Stimulated activated CD8-positive, alpha-beta memory T cell treated with anti-CD3 and anti-CD28 coated beads, Interleukin-4, amount 100 ng/mL, for 1 hour (primary cell): ENCODE measurements around the gene CSRP2.

Source experiments
- DNase-seq, 2 donors: peaks; one replicate each; pipeline ENCODE4 v3.0.0-alpha.2; 2020; ENCODE audit warnings: low read depth in 2 of 2, low spot score in 1 of 2

CSRP2 gene

GRCh38 chr12:76863837-76864236 is 15.0 kb downstream of the CSRP2 start:
- DNase-seq: no peak

GRCh38 chr12:76863005-76863670 is 15.7 kb downstream of the CSRP2 start:
- DNase-seq: no peak

GRCh38 chr12:76860256-76860655 is 18.6 kb downstream of the CSRP2 start:
- no peak for DNase-seq

- DNase-seq: no peak
Measured at GRCh38 chr12:76859611-76860010, 19.2 kb downstream of the CSRP2 start.

GRCh38 chr12:76856018-76856644 is 22.7 kb downstream of the CSRP2 start:
- DNase-seq: no peak

GRCh38 chr12:76855271-76855670 is 23.5 kb downstream of the CSRP2 start:
- DNase-seq: no peak

GRCh38 chr12:76852106-76852505 is 26.7 kb downstream of the CSRP2 start:
- no peak for DNase-seq

- DNase-seq: no peak
Measured at GRCh38 chr12:76848132-76848531, 30.7 kb downstream of the CSRP2 start.

- DNase-seq: no peak
Measured at GRCh38 chr12:76847260-76847659, 31.6 kb downstream of the CSRP2 start.

GRCh38 chr12:76836633-76837032 is 42.2 kb downstream of the CSRP2 start:
- DNase-seq: no peak

- no peak for DNase-seq
Measured at GRCh38 chr12:76830436-76830835, 48.4 kb downstream of the CSRP2 start.

GRCh38 chr12:76820888-76821482 is 57.8 kb downstream of the CSRP2 start:
- DNase-seq: no peak

- DNase-seq: no peak
Measured at GRCh38 chr12:76813972-76814371, 64.8 kb downstream of the CSRP2 start.

GRCh38 chr12:76813265-76813664 is 65.6 kb downstream of the CSRP2 start:
- no peak for DNase-seq

GRCh38 chr12:76811976-76812375 is 66.8 kb downstream of the CSRP2 start:
- DNase-seq: no peak

- DNase-seq: no peak
Measured at GRCh38 chr12:76810671-76811419, 68.0 kb downstream of the CSRP2 start.
